OCI-LY3 (cell line): Measurements from ENCODE around the gene TOB1.

Experiments
- EZH2phosphoT487 ChIP-seq: fragments of 200-600 bp; shearing (Covaris generic); IDR thresholded peaks from 2 replicates; pipeline ENCODE4 v1.6.1; 2018; ENCODE audit warnings: antibody characterized with exemption, mixed run types, low read depth
- TF ChIP-seq, protein P1 (sequence below): fragments of 200-600, 300-600 bp; sonication (generic); IDR thresholded peaks from 2 replicates; pipeline ENCODE4 v1.5.1; 2014; ENCODE audit warnings: antibody characterized with exemption, low read length, low read depth

DNA sequence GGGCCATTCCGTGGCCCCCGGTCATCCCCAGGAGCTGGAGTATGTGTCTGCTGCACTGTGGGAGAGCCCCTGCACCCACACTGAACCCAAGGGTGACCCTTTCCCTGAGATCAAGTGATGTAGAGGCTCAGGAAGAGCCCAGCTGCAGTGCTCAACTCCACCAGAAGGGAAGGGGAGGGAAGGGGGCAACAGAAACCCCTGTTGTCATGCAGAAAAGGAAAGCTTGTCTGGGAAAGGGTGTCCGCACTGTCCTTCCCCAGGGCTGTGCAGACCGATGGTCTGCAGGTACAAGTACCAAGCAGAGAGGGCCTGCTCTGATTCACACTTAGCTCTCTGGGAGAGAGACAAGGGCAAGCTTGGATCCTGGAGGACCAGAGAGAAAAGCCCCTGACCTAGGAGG lies 45.7 kb upstream of the TOB1 start:
- TF ChIP-seq, protein P1, sequence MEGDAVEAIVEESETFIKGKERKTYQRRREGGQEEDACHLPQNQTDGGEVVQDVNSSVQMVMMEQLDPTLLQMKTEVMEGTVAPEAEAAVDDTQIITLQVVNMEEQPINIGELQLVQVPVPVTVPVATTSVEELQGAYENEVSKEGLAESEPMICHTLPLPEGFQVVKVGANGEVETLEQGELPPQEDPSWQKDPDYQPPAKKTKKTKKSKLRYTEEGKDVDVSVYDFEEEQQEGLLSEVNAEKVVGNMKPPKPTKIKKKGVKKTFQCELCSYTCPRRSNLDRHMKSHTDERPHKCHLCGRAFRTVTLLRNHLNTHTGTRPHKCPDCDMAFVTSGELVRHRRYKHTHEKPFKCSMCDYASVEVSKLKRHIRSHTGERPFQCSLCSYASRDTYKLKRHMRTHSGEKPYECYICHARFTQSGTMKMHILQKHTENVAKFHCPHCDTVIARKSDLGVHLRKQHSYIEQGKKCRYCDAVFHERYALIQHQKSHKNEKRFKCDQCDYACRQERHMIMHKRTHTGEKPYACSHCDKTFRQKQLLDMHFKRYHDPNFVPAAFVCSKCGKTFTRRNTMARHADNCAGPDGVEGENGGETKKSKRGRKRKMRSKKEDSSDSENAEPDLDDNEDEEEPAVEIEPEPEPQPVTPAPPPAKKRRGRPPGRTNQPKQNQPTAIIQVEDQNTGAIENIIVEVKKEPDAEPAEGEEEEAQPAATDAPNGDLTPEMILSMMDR = no peak
- no peak for TF ChIP-seq EZH2phosphoT487
